ENCODE results near the gene KATNAL2. TPM values are rescaled to one million over a fixed set of nuclear protein-coding genes. Genes with fewer than 3 reads are reported as not detected.
A peak's percentile ranks its signal among the peaks of the same experiment; 100 is the strongest.

Gene KATNAL2
- total and polyA plus RNA-seq, 10 of the 15 experiments (the other 5 are each of a cell fraction or from before 2014, with no cell fraction given): 0.20 to 2.4 (median 1.7) TPM

GRCh38 chr18:46899274-46899948, 18.0 kb upstream of the KATNAL2 start:
- Histone ChIP-seq H2AFZ (ENCODE audit: control insufficient read depth, low read depth, low read length) (no peak overlapping the region), H3K9me3 (replicated peaks; ENCODE audit: control insufficient read depth, insufficient read depth, low read length) (no peaks in the 10 kb centered on the region; the same call in 2 of the 3 replicates), H3K79me2 (ENCODE audit: control insufficient read depth, insufficient read depth, low read length) (peaks cover 22% of the 10 kb centered on the region), H3K4me3 (peak overlapping the region; percentile 5; the same call in 1 of the 2 replicates), H3K27ac (ENCODE audit: control insufficient read depth, insufficient read depth) (0 out of 2 replicates have a peak overlapping the region, but pooled peaks have one; percentile 10), H3K36me3 (ENCODE audit: control insufficient read depth in 2 of 2, insufficient read depth in 2 of 2, low read length in 1 of 2) (no peaks in the 10 kb centered on the region; a peak in 1 of 4 replicates), H3K4me1 (ENCODE audit: control insufficient read depth, insufficient read depth, low read length) (peaks cover under 1% of the 10 kb centered on the region; the same call in 1 of the 2 replicates), H3K9ac (ENCODE audit: control insufficient read depth, insufficient read depth, low read length) (no peak overlapping the region), H4K20me1 (ENCODE audit: control insufficient read depth, insufficient read depth) (no peaks in the 10 kb centered on the region), H3K4me2 (ENCODE audit: control insufficient read depth, insufficient read depth) (peak overlapping the region; percentile 60), H3K27me3 (replicated peaks in 1 of 2; ENCODE audit: control insufficient read depth in 2 of 2, insufficient read depth in 2 of 2, low read length in 1 of 2) (no peaks in the 10 kb centered on the region)
- FAIRE-seq (peak; percentile 7), ATAC-seq (peak; percentile 93), DNase-seq (ENCODE audit: low read depth, low spot score) (no peak)
- CTCF ChIA-PET: interaction anchor here (1.3 to 1.8 kb wide), 3 partner anchors 12 to 16 kb away, joined by 4 to 5 read pairs (median 5); no protein-coding TSS in a partner anchor
- POLR2A ChIA-PET: no interaction called here
- in situ Hi-C loops (cut with MboI): no loop called here
- RAD21 ChIA-PET (ENCODE audit: unreplicated experiment): interaction anchor here (1.4 kb wide), 1 partner anchor 76 kb away, joined by 3 read pairs; no protein-coding TSS in a partner anchor
- WGBS (ENCODE audit: insufficient coverage, insufficient replicate concordance, low lambda C conversion rate, missing lambda C conversion rate): 3% methylated on average over 2 of the region's 2 CpGs
- SMC1A ChIA-PET (ENCODE audit: uncharacterized antibody, unreplicated experiment): interaction anchor here (0.6 to 2.0 kb wide), 6 partner anchors 8 to 720 kb away, joined by 3 to 6 read pairs (median 4); no protein-coding TSS in a partner anchor
- no TSS peak for BruUV-seq (replicated peaks)
- TF ChIP-seq RUNX3 (IDR thresholded peaks at IDR 0.05; ENCODE audit: low read length): peak; percentile 42
- peak; percentile 43; the same call in 1 of the 2 replicates for TF ChIP-seq EED (IDR thresholded peaks at IDR 0.05; ENCODE audit: low read depth)
- no peak for TF ChIP-seq MLLT1 (IDR thresholded peaks at IDR 0.05)
- 0 out of 2 replicates have a peak, but pooled peaks have one; percentile 14 for TF ChIP-seq JUNB (IDR thresholded peaks at IDR 0.05)
- no peak for TF ChIP-seq NFYB (IDR thresholded peaks at IDR 0.05; ENCODE audit: insufficient read depth, low read depth, low read length)
- intact Hi-C loops (cut with micrococcal nuclease; ENCODE audit: unreplicated experiment): no loop called here
